OCI-LY7 (cell line): ENCODE data around the gene NCOA7. TPM values are rescaled to one million over a fixed set of nuclear protein-coding genes. Genes with fewer than 3 reads are reported as not detected.

Experiments
- BruUV-seq: library from RNA; stranded (reverse); fragments of 400-500 nt; replicated peaks from 2 replicates; lab custom pipeline; 2021; lab: Mats Ljungman, UMichigan
- CTCF ChIA-PET: fragments of 300-600 bp; sonication (Branson Sonifier 250); formaldehyde crosslinking; loops from one replicate; lab custom pipeline; 2022; ENCODE audit warnings: antibody characterized with exemption; ENCODE audit not compliant: unreplicated experiment; lab: Charles Lee
- POLR2A ChIA-PET: fragments of 300-600 bp; sonication (Branson Sonifier 250); formaldehyde crosslinking; loops from one replicate; lab custom pipeline; 2022; ENCODE audit warnings: antibody characterized with exemption; lab: Charles Lee
- DNase-seq: peaks from one replicate; pipeline ENCODE4 v3.0.0-alpha.2; 2015; ENCODE audit warnings: low spot score
- H2AFZ ChIP-seq: fragments of 200-600 bp; sonication (generic), shearing (Covaris generic); 2 replicates; pipeline ENCODE4 v1.6.1; 2014; ENCODE audit warnings: mild to moderate bottlenecking, antibody characterized with exemption, low read length, moderate library complexity
- H3K27ac ChIP-seq: fragments of 200-600 bp; sonication (generic); 2 replicates; pipeline ENCODE4 v1.5.1; 2014; ENCODE audit warnings: mixed run types, low read depth, mild to moderate bottlenecking, moderate library complexity, low read length, inconsistent platforms; ENCODE audit not compliant: poor library complexity, severe bottlenecking
- H3K36me3 ChIP-seq: fragments of 200-600 bp; sonication (generic); 2 replicates; pipeline ENCODE4 v1.6.1; 2014; ENCODE audit warnings: mild to moderate bottlenecking, antibody characterized with exemption, low read length, moderate library complexity, mixed read lengths; ENCODE audit not compliant: insufficient read depth
- H3K4me1 ChIP-seq: fragments of 200-600 bp; sonication (generic); 2 replicates; pipeline ENCODE4 v1.5.1; 2014; ENCODE audit warnings: mild to moderate bottlenecking, low read length; ENCODE audit not compliant: insufficient read depth, poor library complexity, severe bottlenecking
- H3K4me2 ChIP-seq: fragments of 200-600 bp; sonication (generic); 2 replicates; pipeline ENCODE4 v1.6.1; 2014; ENCODE audit warnings: mild to moderate bottlenecking, low read length
- H3K4me3 ChIP-seq: fragments of 200-600 bp; sonication (generic); 2 replicates; pipeline ENCODE4 v1.5.1; 2014; ENCODE audit warnings: mild to moderate bottlenecking, low read depth, low read length; ENCODE audit not compliant: poor library complexity, severe bottlenecking
- H3K79me2 ChIP-seq: fragments of 200-600 bp; sonication (generic); 2 replicates; pipeline ENCODE4 v1.6.1; 2016; ENCODE audit warnings: low read depth, mild to moderate bottlenecking, low read length, moderate library complexity, mixed read lengths; ENCODE audit not compliant: insufficient read depth
- H3K9me2 ChIP-seq: fragments of 200-600 bp; sonication (generic); 2 replicates; pipeline ENCODE4 v1.6.1; 2016; ENCODE audit warnings: mild to moderate bottlenecking, low read length, mixed read lengths; ENCODE audit not compliant: insufficient read depth
- H3K9me3 ChIP-seq: fragments of 200-600 bp; sonication (generic); 2 replicates; pipeline ENCODE4 v1.6.1; 2014; ENCODE audit warnings: mild to moderate bottlenecking, mixed run types, low read length, mixed read lengths
- H4K20me1 ChIP-seq: fragments of 200-600 bp; sonication (generic); 2 replicates; pipeline ENCODE4 v1.6.1; 2014; ENCODE audit warnings: mild to moderate bottlenecking, antibody characterized with exemption, low read length, moderate library complexity, mixed read lengths; ENCODE audit not compliant: insufficient read depth
- CTCF ChIP-seq: fragments of 200-600 bp; sonication (generic); conservative IDR thresholded peaks from 2 replicates; pipeline ENCODE4 v1.5.1; 2014; ENCODE audit warnings: mild to moderate bottlenecking, antibody characterized with exemption, low read length, moderate library complexity, mixed read lengths
- EZH2phosphoT487 ChIP-seq: fragments of 200-600 bp; sonication (generic); IDR thresholded peaks from 2 replicates; pipeline ENCODE4 v1.6.1; 2018; ENCODE audit warnings: low read depth, borderline replicate concordance, mild to moderate bottlenecking, mixed run types, antibody characterized with exemption, low read length, moderate library complexity, mixed read lengths
- intact Hi-C: fragments of 100-400 bp; cut with micrococcal nuclease; formaldehyde crosslinking; loops from one replicate; pipeline ENCODE4 v1.10.0; 2022; ENCODE audit not compliant: unreplicated experiment
- total RNA-seq, 2 experiments: library from RNA; depleted of rRNA in 1 of 2; stranded (reverse); fragments of >200 nt in 1 of 2; shearing (Covaris generic) in 1 of 2; gene quantifications; 2 replicates each; pipeline ENCODE4 v1.2.3, GENCODE V29; 2014 to 2022

NCOA7 gene
- total RNA-seq, 2 experiments from 2014 or later: 14.8 to 52.2 TPM

- Histone ChIP-seq H4K20me1 (no peaks in the 10 kb centered on the region; the same call in 1 of the 2 replicates), H3K4me2 (peak overlapping the region; percentile 96), H3K4me3 (no peak overlapping the region), H3K4me1 (peaks cover 82% of the 10 kb centered on the region), H3K79me2 (peaks cover 90% of the 10 kb centered on the region), H3K36me3 (peaks cover 7% of the 10 kb centered on the region; the same call in 1 of the 2 replicates), H3K27ac (peak overlapping the region; percentile 97), H3K9me2 (no peaks in the 10 kb centered on the region), H3K9me3 (no peaks in the 10 kb centered on the region), H2AFZ (no peak overlapping the region)
- BruUV-seq: no TSS peak
- TF ChIP-seq CTCF (no peak), EZH2phosphoT487 (no peak)
- ChIA-PET POLR2A (interaction anchor here (0.7 to 8.5 kb wide), 11 partner anchors 9 to 234 kb away, joined by 3 to 106 read pairs (median 8); partner anchors contain the start of gene HINT3), CTCF (interaction anchor here (1.4 kb wide), 1 partner anchor 449 kb away, joined by 3 read pairs; no protein-coding TSS in a partner anchor)
- DNase-seq: no peak
- intact Hi-C loops: loop anchor here (10.0 kb wide), 1 partner anchor 1550 kb away; the partner anchor contains the start of gene ECHDC1
Observed at GRCh38 chr6:125795301-125795700, 4.5 kb downstream of the NCOA7 start.

GRCh38 chr6:125797120-125797885, 6.5 kb downstream of the NCOA7 start:
- POLR2A ChIA-PET: interaction anchor here (0.6 to 4.6 kb wide), 10 partner anchors 10 to 189 kb away, joined by 3 to 26 read pairs (median 4); partner anchors contain the start of gene TRMT11

More at GRCh38 chr6:125797120-125797885, 6.5 kb downstream of the NCOA7 start:
- peak overlapping the region; percentile 10; the same call in 1 of the 2 replicates for H2AFZ ChIP-seq
- intact Hi-C loops: loop anchor here (10.0 kb wide), 1 partner anchor 1547 kb away; the partner anchor contains the start of gene ECHDC1
- peaks cover 99% of the 10 kb centered on the region for H3K4me1 ChIP-seq
- peaks cover 97% of the 10 kb centered on the region for H3K79me2 ChIP-seq
- peaks cover 15% of the 10 kb centered on the region; the same call in 1 of the 2 replicates for H3K36me3 ChIP-seq
- BruUV-seq: no TSS peak
- DNase-seq: peak; percentile 48
- TF ChIP-seq EZH2phosphoT487 (no peak), CTCF (no peak)
- H4K20me1 ChIP-seq: no peaks in the 10 kb centered on the region; the same call in 1 of the 2 replicates
- H3K4me2 ChIP-seq: peak overlapping the region; percentile 96
- H3K9me3 ChIP-seq: no peaks in the 10 kb centered on the region
- no peaks in the 10 kb centered on the region for H3K9me2 ChIP-seq
- CTCF ChIA-PET: interaction anchor here (1.2 kb wide), 1 partner anchor 13 kb away, joined by 4 read pairs; no protein-coding TSS in a partner anchor
- H3K27ac ChIP-seq: peak overlapping the region; percentile 97
- H3K4me3 ChIP-seq: peak overlapping the region; percentile 43
